ENCODE data around the gene EXOC6B.

EXOC6B gene

GRCh38 chr2:72146347-72147302, 679.2 kb downstream of the EXOC6B start:
- no peak for DNase-seq
- no peak overlapping the region for H3K4me3 ChIP-seq (ENCODE audit: low read depth in 1 of 2, low read length in 2 of 2)

GRCh38 chr2:72145658-72146329, 680.0 kb downstream of the EXOC6B start:
- H3K4me2 ChIP-seq (ENCODE audit: insufficient read depth, low read length) = no peak overlapping the region
- H3K79me2 ChIP-seq (ENCODE audit: insufficient read depth, low read length) = no peaks in the 10 kb centered on the region
- DNase-seq = no peak
- no peaks in the 10 kb centered on the region for H4K20me1 ChIP-seq (ENCODE audit: insufficient read depth, low read length)
- H3K36me3 ChIP-seq (ENCODE audit: insufficient read depth, low read length) = no peaks in the 10 kb centered on the region
- no peak overlapping the region for H2AFZ ChIP-seq (ENCODE audit: low read depth, low read length)
- peaks cover 3% of the 10 kb centered on the region for H3K9me3 ChIP-seq (ENCODE audit: insufficient read depth, low read length, severe bottlenecking)
- TF ChIP-seq CTCF (IDR thresholded peaks at IDR 0.05; ENCODE audit: borderline replicate concordance, extremely low read depth, low read length, poor library complexity, severe bottlenecking) (no peak), EZH2 (IDR thresholded peaks at IDR 0.05; ENCODE audit: borderline replicate concordance, low read depth, low read length, severe bottlenecking) (no peak)
- no peak overlapping the region for H3K4me3 ChIP-seq (ENCODE audit: low read depth in 1 of 2, low read length in 2 of 2)
- no peaks in the 10 kb centered on the region for H3K27me3 ChIP-seq (ENCODE audit: insufficient read depth, low read length, poor library complexity)
- ATAC-seq (ENCODE audit: insufficient read depth, low read depth) = no peak
- H3K9ac ChIP-seq (ENCODE audit: low read depth, low read length) = no peak overlapping the region
- no peaks in the 10 kb centered on the region for H3K4me1 ChIP-seq (ENCODE audit: insufficient read depth, low read length)
- no peak overlapping the region for H3K27ac ChIP-seq (ENCODE audit: low read length)

More at GRCh38 chr2:72146347-72147302, 679.2 kb downstream of the EXOC6B start:
- Histone ChIP-seq H3K9me3 (ENCODE audit: insufficient read depth, low read length, severe bottlenecking) (peaks cover 3% of the 10 kb centered on the region), H3K36me3 (ENCODE audit: insufficient read depth, low read length) (no peaks in the 10 kb centered on the region), H3K27ac (ENCODE audit: low read length) (no peak overlapping the region), H3K79me2 (ENCODE audit: insufficient read depth, low read length) (no peaks in the 10 kb centered on the region), H4K20me1 (ENCODE audit: insufficient read depth, low read length) (no peaks in the 10 kb centered on the region), H3K9ac (ENCODE audit: low read depth, low read length) (no peak overlapping the region), H2AFZ (ENCODE audit: low read depth, low read length) (no peak overlapping the region), H3K4me2 (ENCODE audit: insufficient read depth, low read length) (no peak overlapping the region), H3K4me1 (ENCODE audit: insufficient read depth, low read length) (no peaks in the 10 kb centered on the region), H3K27me3 (ENCODE audit: insufficient read depth, low read length, poor library complexity) (peaks cover 2% of the 10 kb centered on the region)
- TF ChIP-seq CTCF (IDR thresholded peaks at IDR 0.05; ENCODE audit: borderline replicate concordance, extremely low read depth, low read length, poor library complexity, severe bottlenecking) (no peak), EZH2 (IDR thresholded peaks at IDR 0.05; ENCODE audit: borderline replicate concordance, low read depth, low read length, severe bottlenecking) (no peak)
- no peak for ATAC-seq (ENCODE audit: insufficient read depth, low read depth)

- TF ChIP-seq EZH2 (IDR thresholded peaks at IDR 0.05; ENCODE audit: borderline replicate concordance, low read depth, low read length, severe bottlenecking) = no peak
- no peak for TF ChIP-seq CTCF (IDR thresholded peaks at IDR 0.05; ENCODE audit: borderline replicate concordance, extremely low read depth, low read length, poor library complexity, severe bottlenecking)
- no peaks in the 10 kb centered on the region for H3K4me1 ChIP-seq (ENCODE audit: insufficient read depth, low read length)
- ATAC-seq (ENCODE audit: insufficient read depth, low read depth) (no peak), DNase-seq (no peak)
- H3K79me2 ChIP-seq (ENCODE audit: insufficient read depth, low read length) = no peaks in the 10 kb centered on the region
- H3K4me2 ChIP-seq (ENCODE audit: insufficient read depth, low read length) = no peak overlapping the region
- no peak overlapping the region for H3K4me3 ChIP-seq (ENCODE audit: low read depth in 1 of 2, low read length in 2 of 2)
- H3K9me3 ChIP-seq (ENCODE audit: insufficient read depth, low read length, severe bottlenecking) = peaks cover 3% of the 10 kb centered on the region
- no peaks in the 10 kb centered on the region for H4K20me1 ChIP-seq (ENCODE audit: insufficient read depth, low read length)
- H3K9ac ChIP-seq (ENCODE audit: low read depth, low read length) = no peak overlapping the region
- H3K27ac ChIP-seq (ENCODE audit: low read length) = no peak overlapping the region
- H3K27me3 ChIP-seq (ENCODE audit: insufficient read depth, low read length, poor library complexity) = no peaks in the 10 kb centered on the region
- H2AFZ ChIP-seq (ENCODE audit: low read depth, low read length) = no peak overlapping the region
- no peaks in the 10 kb centered on the region for H3K36me3 ChIP-seq (ENCODE audit: insufficient read depth, low read length)
These were observed 680.6 kb downstream of the EXOC6B start for GRCh38 chr2:72145289-72145657.
